GM12891 (cell line): ENCODE data around the gene NMRAL1.
A peak's percentile ranks its signal among the peaks of the same experiment; 100 is the strongest.

Experiments
- DNase-seq: peaks from one replicate; pipeline ENCODE4 v3.0.0; 2011; ENCODE audit warnings: low spot score; ENCODE audit not compliant: insufficient read length
- FAIRE-seq: peaks from 2 replicates; lab custom pipeline; 2011; peaks lifted over from hg19 to GRCh38; lab: Jason Lieb, UNC
- PAX5 ChIP-seq: IDR thresholded peaks from 2 replicates; pipeline ENCODE4 v1.6.1; 2011; ENCODE audit warnings: low read length, moderate library complexity, mild to moderate bottlenecking; ENCODE audit not compliant: insufficient read depth, severe bottlenecking
- POLR2A ChIP-seq: IDR thresholded peaks from 2 replicates; pipeline ENCODE4 v1.6.1; 2011; ENCODE audit warnings: low read depth, low read length, control low read depth
- POLR2AphosphoS5 ChIP-seq: IDR thresholded peaks from 2 replicates; pipeline ENCODE4 v1.6.1; 2011; ENCODE audit warnings: low read depth, low read length, control low read depth
- POU2F2 ChIP-seq: IDR thresholded peaks from 2 replicates; pipeline ENCODE4 v1.6.1; 2011; ENCODE audit warnings: low read depth, mild to moderate bottlenecking, control low read depth, low read length, moderate library complexity
- SPI1 ChIP-seq: IDR thresholded peaks from 2 replicates; pipeline ENCODE4 v1.6.1; 2011; ENCODE audit warnings: low read depth, low read length, control low read depth
- TAF1 ChIP-seq: IDR thresholded peaks from 2 replicates; pipeline ENCODE4 v1.6.1; 2011; ENCODE audit warnings: low read depth, low read length, control low read depth

The NMRAL1 gene

DNA sequence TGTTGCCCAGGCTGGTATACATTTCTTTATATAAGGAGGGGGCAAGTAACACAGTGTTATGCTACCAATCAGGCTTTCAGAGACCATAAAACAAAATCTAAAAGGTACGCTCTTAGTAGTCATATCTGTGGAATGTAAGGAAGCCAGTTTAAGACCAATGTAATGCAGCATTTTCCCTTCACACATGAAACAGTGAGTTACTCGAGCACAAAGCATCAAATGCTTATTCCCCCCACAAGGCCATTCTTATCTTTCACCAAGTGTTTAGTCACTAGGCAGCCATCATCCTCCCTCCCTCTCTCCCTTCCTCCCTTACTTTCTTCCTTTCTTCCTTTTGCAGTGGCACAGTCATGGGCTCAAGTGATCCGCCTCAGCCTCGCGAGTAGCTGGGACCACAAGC is 14.6 kb upstream of the NMRAL1 start:
- no peak for TF ChIP-seq TAF1
- TF ChIP-seq SPI1, result no peak
- no peak for TF ChIP-seq POLR2AphosphoS5
- TF ChIP-seq PAX5, result no peak
- no peak for TF ChIP-seq POLR2A
- TF ChIP-seq POU2F2, result no peak
- FAIRE-seq (no peak), DNase-seq (no peak)

- TF ChIP-seq PAX5, result no peak
- no peak for TF ChIP-seq POLR2A
- no peak for TF ChIP-seq POU2F2
- no peak for TF ChIP-seq TAF1
- no peak for TF ChIP-seq POLR2AphosphoS5
- no peak for TF ChIP-seq SPI1
- FAIRE-seq (no peak), DNase-seq (no peak)
Observed at GRCh38 chr16:4488499-4488967, 14.1 kb upstream of the NMRAL1 start.

GRCh38 chr16:4487955-4488498 is 13.6 kb upstream of the NMRAL1 start:
- FAIRE-seq, result no peak
- DNase-seq, result no peak
- TF ChIP-seq SPI1 (no peak), POU2F2 (no peak)

DNA sequence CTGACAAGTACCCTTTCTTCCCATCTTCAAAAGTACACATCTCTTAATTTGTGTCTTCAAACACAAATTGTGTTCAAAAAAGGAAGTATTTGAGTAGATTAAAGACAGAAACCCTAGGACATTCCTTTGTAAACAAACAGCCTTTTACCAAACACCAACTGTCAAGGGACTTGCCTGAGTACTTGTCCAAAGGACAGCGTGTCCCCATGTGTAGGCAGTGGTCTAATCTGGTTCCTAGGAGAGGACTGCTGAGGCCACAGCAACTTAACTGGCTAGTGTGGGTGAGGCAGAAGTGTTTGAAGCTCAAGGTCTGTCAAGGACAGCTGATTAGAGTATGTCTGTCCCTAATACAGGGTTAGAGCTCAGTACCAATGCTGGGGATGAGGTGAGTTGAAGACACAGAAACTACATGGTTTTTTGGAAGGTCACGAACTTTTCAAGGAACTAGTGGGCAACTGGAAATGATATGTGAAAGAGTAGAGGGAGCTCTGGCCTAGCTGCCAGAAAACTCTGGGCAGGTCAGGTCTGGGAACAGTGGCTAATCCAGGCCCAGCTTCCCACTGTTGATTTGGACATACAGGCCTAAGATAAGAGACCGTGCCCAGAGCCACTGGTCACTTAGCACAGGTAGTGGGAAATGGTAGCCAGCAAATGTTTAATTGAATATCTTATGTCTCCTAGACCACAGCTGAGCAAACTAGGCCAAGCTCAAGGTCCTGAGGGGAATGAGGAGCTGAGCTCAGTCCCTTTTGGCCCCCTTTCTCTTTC is 11.9 kb upstream of the NMRAL1 start:
- TF ChIP-seq PAX5 (no peak), POLR2AphosphoS5 (no peak), SPI1 (no peak), TAF1 (no peak), POLR2A (no peak), POU2F2 (no peak)
- no peak for FAIRE-seq

DNA sequence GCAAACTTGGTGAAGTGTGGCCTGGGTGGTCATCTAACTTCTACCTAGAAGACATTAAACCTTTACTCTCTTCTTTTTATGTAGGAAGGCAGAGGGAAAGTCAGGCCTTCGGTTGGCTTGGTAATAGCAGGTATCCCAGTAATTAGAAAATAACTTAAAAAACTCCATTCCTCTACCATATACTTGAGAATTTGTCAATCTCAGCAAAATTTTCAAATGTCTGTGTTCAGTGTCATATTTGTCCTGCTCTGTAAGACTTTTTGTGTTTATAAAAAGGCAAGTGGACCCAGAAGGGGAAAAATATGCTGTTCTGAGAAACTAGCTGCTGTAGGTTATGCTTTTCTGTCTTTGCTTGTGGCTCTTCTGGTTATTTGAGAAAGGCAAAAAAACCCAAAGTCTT is 7.5 kb upstream of the NMRAL1 start:
- no peak for DNase-seq
- TF ChIP-seq SPI1 (no peak), PAX5 (no peak), TAF1 (no peak), POLR2AphosphoS5 (no peak), POU2F2 (no peak), POLR2A (no peak)

More for the DNA sequence above, 11.9 kb upstream of the NMRAL1 start:
- DNase-seq, result no peak

GRCh38 chr16:4481526-4481925 is 7.1 kb upstream of the NMRAL1 start:
- DNase-seq, result no peak
- TF ChIP-seq POU2F2 (no peak), SPI1 (no peak), PAX5 (no peak), TAF1 (no peak), POLR2A (no peak)
- FAIRE-seq, result no peak

More for the DNA sequence above, 7.5 kb upstream of the NMRAL1 start:
- no peak for FAIRE-seq

GRCh38 chr16:4477966-4478365 is 3.5 kb upstream of the NMRAL1 start:
- FAIRE-seq, result no peak
- TF ChIP-seq POLR2AphosphoS5 (no peak), PAX5 (no peak), POU2F2 (no peak), TAF1 (no peak), POLR2A (no peak), SPI1 (no peak)
- DNase-seq, result no peak

- FAIRE-seq, result peak; percentile 97
- DNase-seq, result peak; percentile 93
- TF ChIP-seq TAF1 (peak; percentile 80), POU2F2 (peak; percentile 23; the same call in 1 of the 2 replicates), POLR2AphosphoS5 (peak; percentile 84), SPI1 (no peak), POLR2A (peak; percentile 91), PAX5 (no peak)
Observed at GRCh38 chr16:4475880-4476788, 1.7 kb upstream of the NMRAL1 start, which contains the start of gene HMOX2. Gene HMOX2, plus strand, starts transcription at chr16:4476398. Its CDS starts 29,127 bp downstream, at chr16:4505525.

- DNase-seq (no peak), FAIRE-seq (no peak)
- TF ChIP-seq POLR2A (no peak), PAX5 (no peak), TAF1 (no peak), POU2F2 (no peak), SPI1 (no peak), POLR2AphosphoS5 (no peak)
Observed at GRCh38 chr16:4472880-4473279, 1.5 kb downstream of the NMRAL1 start.

GRCh38 chr16:4471869-4472268 is 2.6 kb downstream of the NMRAL1 start:
- no peak for TF ChIP-seq POLR2AphosphoS5
- no peak for TF ChIP-seq SPI1
- no peak for TF ChIP-seq POLR2A
- TF ChIP-seq PAX5, result no peak
- TF ChIP-seq TAF1, result no peak
- TF ChIP-seq POU2F2, result no peak
- FAIRE-seq (no peak), DNase-seq (no peak)
